ENCODE data around the gene KCNG2. TPM values are rescaled to one million over a fixed set of nuclear protein-coding genes. Genes with fewer than 3 reads are reported as not detected.

KCNG2 gene
- total RNA-seq, 2 experiments from 2014 or later = not detected

DNA sequence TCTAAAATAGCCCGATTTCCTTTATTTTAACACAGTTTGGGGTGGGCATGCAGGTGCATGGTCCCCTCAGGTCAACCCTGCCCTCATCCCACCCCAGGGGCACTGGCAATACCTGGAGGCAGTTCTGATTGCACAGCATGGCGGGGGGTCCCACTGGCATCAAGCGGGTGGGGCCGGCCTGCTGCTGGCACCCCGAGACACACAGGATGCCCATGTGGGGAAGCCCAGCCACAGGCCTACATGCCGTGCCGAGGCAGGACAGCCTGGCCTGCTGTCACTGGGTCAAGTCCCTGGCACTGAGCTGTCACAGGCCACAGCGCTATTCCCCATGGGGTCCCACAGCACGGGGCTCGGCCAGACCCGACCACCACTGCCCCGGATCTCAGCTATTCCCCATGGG, 11.9 kb upstream of the KCNG2 start:
- CTCF ChIA-PET (ENCODE audit: unreplicated experiment) = no interaction called here
- H3K4me1 ChIP-seq (ENCODE audit: insufficient read depth, low read length, poor library complexity, severe bottlenecking) = no peaks in the 10 kb centered on the region
- BruUV-seq (replicated peaks) = no TSS peak
- no peak overlapping the region for H3K27ac ChIP-seq (ENCODE audit: low read depth, low read length, poor library complexity, severe bottlenecking)
- TF ChIP-seq, protein P1, sequence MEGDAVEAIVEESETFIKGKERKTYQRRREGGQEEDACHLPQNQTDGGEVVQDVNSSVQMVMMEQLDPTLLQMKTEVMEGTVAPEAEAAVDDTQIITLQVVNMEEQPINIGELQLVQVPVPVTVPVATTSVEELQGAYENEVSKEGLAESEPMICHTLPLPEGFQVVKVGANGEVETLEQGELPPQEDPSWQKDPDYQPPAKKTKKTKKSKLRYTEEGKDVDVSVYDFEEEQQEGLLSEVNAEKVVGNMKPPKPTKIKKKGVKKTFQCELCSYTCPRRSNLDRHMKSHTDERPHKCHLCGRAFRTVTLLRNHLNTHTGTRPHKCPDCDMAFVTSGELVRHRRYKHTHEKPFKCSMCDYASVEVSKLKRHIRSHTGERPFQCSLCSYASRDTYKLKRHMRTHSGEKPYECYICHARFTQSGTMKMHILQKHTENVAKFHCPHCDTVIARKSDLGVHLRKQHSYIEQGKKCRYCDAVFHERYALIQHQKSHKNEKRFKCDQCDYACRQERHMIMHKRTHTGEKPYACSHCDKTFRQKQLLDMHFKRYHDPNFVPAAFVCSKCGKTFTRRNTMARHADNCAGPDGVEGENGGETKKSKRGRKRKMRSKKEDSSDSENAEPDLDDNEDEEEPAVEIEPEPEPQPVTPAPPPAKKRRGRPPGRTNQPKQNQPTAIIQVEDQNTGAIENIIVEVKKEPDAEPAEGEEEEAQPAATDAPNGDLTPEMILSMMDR (conservative IDR thresholded peaks at IDR 0.05; ENCODE audit: low read length) = no peak
- TF ChIP-seq EZH2phosphoT487 (IDR thresholded peaks at IDR 0.05; ENCODE audit: borderline replicate concordance, low read depth, low read length) = no peak
- no peaks in the 10 kb centered on the region for H4K20me1 ChIP-seq (ENCODE audit: insufficient read depth, low read length)
- no peaks in the 10 kb centered on the region for H3K79me2 ChIP-seq (ENCODE audit: insufficient read depth, low read depth, low read length)
- no peak overlapping the region for H3K4me3 ChIP-seq (ENCODE audit: low read depth, low read length, poor library complexity, severe bottlenecking)
- POLR2A ChIA-PET = no interaction called here
- H3K36me3 ChIP-seq (ENCODE audit: insufficient read depth, low read length) = no peaks in the 10 kb centered on the region
- DNase-seq (ENCODE audit: low spot score) = no peak
- intact Hi-C loops (cut with micrococcal nuclease; ENCODE audit: unreplicated experiment) = no loop called here
- no peaks in the 10 kb centered on the region for H3K9me3 ChIP-seq (ENCODE audit: low read length)
- H3K9me2 ChIP-seq (ENCODE audit: insufficient read depth, low read length) = no peaks in the 10 kb centered on the region
- no peak overlapping the region for H3K4me2 ChIP-seq (ENCODE audit: low read length)
- H2AFZ ChIP-seq (ENCODE audit: low read length) = no peak overlapping the region

DNA sequence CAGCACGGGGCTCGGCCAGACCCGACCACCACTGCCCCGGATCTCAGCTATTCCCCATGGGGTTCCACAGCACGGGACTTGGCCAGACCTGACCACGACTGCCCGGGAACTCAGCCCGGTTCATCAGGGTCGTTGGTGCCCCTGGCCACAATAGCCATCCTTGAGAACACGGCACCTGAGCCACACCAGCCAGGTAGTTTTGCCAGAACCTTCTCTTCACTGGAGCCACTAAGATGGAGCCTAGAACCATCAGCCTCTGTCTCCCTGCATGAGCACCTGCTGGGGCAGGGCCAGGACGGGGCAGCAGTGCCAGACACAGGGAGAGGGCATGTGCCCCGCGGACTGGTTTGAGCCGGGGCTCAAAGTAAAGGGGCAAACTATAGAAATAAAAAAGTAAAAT, 11.4 kb upstream of the KCNG2 start:
- no peaks in the 10 kb centered on the region for H3K9me3 ChIP-seq (ENCODE audit: low read length)
- H3K4me3 ChIP-seq (ENCODE audit: low read depth, low read length, poor library complexity, severe bottlenecking) = no peak overlapping the region
- TF ChIP-seq EZH2phosphoT487 (IDR thresholded peaks at IDR 0.05; ENCODE audit: borderline replicate concordance, low read depth, low read length) = no peak
- TF ChIP-seq, protein P1 (conservative IDR thresholded peaks at IDR 0.05; ENCODE audit: low read length) = no peak
- no peaks in the 10 kb centered on the region for H4K20me1 ChIP-seq (ENCODE audit: insufficient read depth, low read length)
- no peak overlapping the region for H3K27ac ChIP-seq (ENCODE audit: low read depth, low read length, poor library complexity, severe bottlenecking)
- no peaks in the 10 kb centered on the region for H3K9me2 ChIP-seq (ENCODE audit: insufficient read depth, low read length)
- no peak for DNase-seq (ENCODE audit: low spot score)
- no peaks in the 10 kb centered on the region for H3K36me3 ChIP-seq (ENCODE audit: insufficient read depth, low read length)
- H3K4me1 ChIP-seq (ENCODE audit: insufficient read depth, low read length, poor library complexity, severe bottlenecking) = no peaks in the 10 kb centered on the region
- ChIA-PET POLR2A (no interaction called here), CTCF (ENCODE audit: unreplicated experiment) (no interaction called here)
- H2AFZ ChIP-seq (ENCODE audit: low read length) = no peak overlapping the region
- no TSS peak for BruUV-seq (replicated peaks)
- H3K79me2 ChIP-seq (ENCODE audit: insufficient read depth, low read depth, low read length) = no peaks in the 10 kb centered on the region
- intact Hi-C loops (cut with micrococcal nuclease; ENCODE audit: unreplicated experiment) = no loop called here
- H3K4me2 ChIP-seq (ENCODE audit: low read length) = no peak overlapping the region

DNA sequence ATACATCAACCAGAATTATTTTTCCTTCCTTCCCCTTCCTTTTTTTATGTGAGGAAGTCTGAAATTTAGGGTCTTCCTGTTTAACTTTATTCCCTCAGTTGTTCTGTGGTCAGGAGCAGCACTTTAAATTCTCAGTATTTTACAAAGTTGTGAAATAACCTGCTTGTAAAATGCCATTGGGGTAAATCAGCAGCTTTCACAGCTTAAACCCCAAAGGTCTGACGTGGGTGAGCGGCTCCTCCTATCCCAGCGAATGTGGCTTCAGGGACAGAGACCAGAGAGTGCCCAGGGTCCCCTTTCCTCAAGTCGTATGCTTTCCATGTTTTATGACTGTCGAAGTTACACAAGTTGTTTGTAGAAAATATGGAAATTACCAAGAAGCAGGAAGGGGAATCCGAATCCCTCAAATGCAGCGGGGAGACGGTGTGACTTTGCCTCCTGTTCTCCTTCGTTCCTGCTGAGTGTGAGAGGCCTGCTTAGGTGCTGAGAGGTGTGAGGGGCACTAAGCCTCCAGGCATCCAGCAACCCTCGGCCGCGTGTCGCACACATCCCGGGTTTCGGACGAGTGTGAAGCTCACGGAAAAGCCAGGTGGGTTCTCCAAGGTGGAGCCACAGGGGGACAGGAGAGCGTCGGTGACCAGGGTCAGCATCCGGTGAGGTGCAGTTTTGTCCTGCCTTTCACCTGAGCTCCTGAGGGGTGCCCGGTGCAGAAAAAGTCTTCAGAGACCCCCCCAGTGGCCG, 10.8 kb upstream of the KCNG2 start:
- Histone ChIP-seq H4K20me1 (ENCODE audit: insufficient read depth, low read length) (no peaks in the 10 kb centered on the region), H3K79me2 (ENCODE audit: insufficient read depth, low read depth, low read length) (no peaks in the 10 kb centered on the region), H3K4me3 (ENCODE audit: low read depth, low read length, poor library complexity, severe bottlenecking) (no peak overlapping the region), H3K9me2 (ENCODE audit: insufficient read depth, low read length) (no peaks in the 10 kb centered on the region), H3K9me3 (ENCODE audit: low read length) (no peaks in the 10 kb centered on the region), H3K36me3 (ENCODE audit: insufficient read depth, low read length) (no peaks in the 10 kb centered on the region), H3K4me1 (ENCODE audit: insufficient read depth, low read length, poor library complexity, severe bottlenecking) (no peaks in the 10 kb centered on the region), H3K27ac (ENCODE audit: low read depth, low read length, poor library complexity, severe bottlenecking) (no peak overlapping the region), H2AFZ (ENCODE audit: low read length) (no peak overlapping the region), H3K4me2 (ENCODE audit: low read length) (no peak overlapping the region)
- CTCF ChIA-PET (ENCODE audit: unreplicated experiment) = no interaction called here
- no TSS peak for BruUV-seq (replicated peaks)
- POLR2A ChIA-PET = no interaction called here
- DNase-seq (ENCODE audit: low spot score) = no peak
- TF ChIP-seq EZH2phosphoT487 (IDR thresholded peaks at IDR 0.05; ENCODE audit: borderline replicate concordance, low read depth, low read length) = no peak
- TF ChIP-seq, protein P1 (conservative IDR thresholded peaks at IDR 0.05; ENCODE audit: low read length) = no peak
- intact Hi-C loops (cut with micrococcal nuclease; ENCODE audit: unreplicated experiment) = no loop called here

Data from OCI-LY7 (cell line).